GM12878 (cell line): Measurements from ENCODE around the gene FMNL3. TPM values are rescaled to one million over a fixed set of nuclear protein-coding genes. Genes with fewer than 3 reads are reported as not detected.

Source experiments
- ATAC-seq: fragments of 200-7000 bp; cut with Tn5 transposase; 3 replicates; pipeline ENCODE4 v1.9.1; 2020; ENCODE audit warnings: mild to moderate bottlenecking, moderate library complexity
- BruUV-seq: library from RNA; stranded (reverse); fragments of 400-500 nt; replicated peaks from 2 replicates; lab custom pipeline; 2021; lab: Mats Ljungman, UMichigan
- CTCF ChIA-PET: fragments of 300-600 bp; sonication (Branson Sonifier 250); formaldehyde crosslinking; extraction: SDS; loops from one replicate; lab custom pipeline; 2021; ENCODE audit warnings: inconsistent platforms; lab: Yijun Ruan, JAX
- POLR2A ChIA-PET: fragments of 350-600 bp; formaldehyde crosslinking; extraction: SDS; loops from one replicate; lab custom pipeline; 2021; ENCODE audit warnings: inconsistent platforms; lab: Charles Lee
- RAD21 ChIA-PET: fragments of 300-600 bp; sonication (Branson Sonifier 250); formaldehyde crosslinking; loops from one replicate; lab custom pipeline; 2023; ENCODE audit warnings: antibody characterized with exemption; ENCODE audit not compliant: unreplicated experiment; lab: Charles Lee
- SMC1A ChIA-PET: fragments of 300-600 bp; sonication (Branson Sonifier 250); formaldehyde crosslinking; loops from one replicate; lab custom pipeline; 2023; ENCODE audit not compliant: unreplicated experiment, uncharacterized antibody; lab: Charles Lee
- DNase-seq: peaks from one replicate; pipeline ENCODE4 v3.0.0-alpha.2; 2011; ENCODE audit warnings: low read depth, low spot score
- FAIRE-seq: peaks from 3 replicates; lab custom pipeline; 2011; peaks lifted over from hg19 to GRCh38; lab: Jason Lieb, UNC
- H2AFZ ChIP-seq: 2 replicates; pipeline ENCODE4 v1.6.0; 2011; ENCODE audit warnings: low read depth, low read length, control low read depth; ENCODE audit not compliant: control insufficient read depth
- H3K27ac ChIP-seq: 2 replicates; pipeline ENCODE4 v1.5.1; 2011; ENCODE audit warnings: control low read depth; ENCODE audit not compliant: control insufficient read depth, insufficient read depth
- H3K27me3 ChIP-seq, 2 experiments: replicated peaks in 1 of 2; 2 replicates each; pipeline versions ENCODE4 v1.6.0 to v1.6.1; 2011; ENCODE audit warnings: low read length in 1 of 2; ENCODE audit not compliant: control insufficient read depth in 2 of 2, insufficient read depth in 2 of 2
- H3K36me3 ChIP-seq, 2 experiments: 2 replicates each; pipeline ENCODE4 v1.5.1; 2011; ENCODE audit warnings: low read length in 1 of 2; ENCODE audit not compliant: control insufficient read depth in 2 of 2, insufficient read depth in 2 of 2
- H3K4me1 ChIP-seq: 2 replicates; pipeline ENCODE4 v1.6.1; 2011; ENCODE audit warnings: mild to moderate bottlenecking, low read length, moderate library complexity, mixed read lengths; ENCODE audit not compliant: control insufficient read depth, insufficient read depth
- H3K4me2 ChIP-seq: 2 replicates; pipeline ENCODE4 v1.6.0; 2011; ENCODE audit warnings: control low read depth; ENCODE audit not compliant: control insufficient read depth, insufficient read depth
- H3K4me3 ChIP-seq: fragments of 200-600 bp; sonication (generic); 2 replicates; pipeline ENCODE4 v1.5.1; 2016
- H3K79me2 ChIP-seq: 2 replicates; pipeline ENCODE4 v1.6.0; 2011; ENCODE audit warnings: low read length; ENCODE audit not compliant: control insufficient read depth, insufficient read depth
- H3K9ac ChIP-seq: 2 replicates; pipeline ENCODE4 v1.8.0; 2011; ENCODE audit warnings: low read length, control low read depth, mixed read lengths; ENCODE audit not compliant: control insufficient read depth, insufficient read depth
- H3K9me3 ChIP-seq: replicated peaks from 3 replicates; pipeline ENCODE4 v1.5.1; 2011; ENCODE audit warnings: mild to moderate bottlenecking, low read length; ENCODE audit not compliant: control insufficient read depth, insufficient read depth
- H4K20me1 ChIP-seq: 2 replicates; pipeline ENCODE4 v1.6.0; 2011; ENCODE audit not compliant: control insufficient read depth, insufficient read depth
- CEBPB ChIP-seq, 2 experiments: fragments of 150-350 bp in 1 of 2; IDR thresholded peaks; 2 replicates each; pipeline ENCODE4 v1.6.1; 2012 to 2014; ENCODE audit warnings: low read depth in 2 of 2, low read length in 2 of 2, borderline replicate concordance in 1 of 2, inconsistent platforms in 1 of 2
- CTCF ChIP-seq, 3 experiments: IDR thresholded peaks in 2 of 3; conservative IDR thresholded peaks in 1 of 3; 2 replicates each; pipeline ENCODE4 v1.5.1; 2011; ENCODE audit warnings: low read depth in 3 of 3, low read length in 3 of 3, mild to moderate bottlenecking in 3 of 3, control low read depth in 2 of 3, moderate library complexity in 2 of 3, inconsistent platforms in 1 of 3, mixed read lengths in 1 of 3; ENCODE audit not compliant: control insufficient read depth in 2 of 3, insufficient read depth in 1 of 3; ENCODE audit errors: extremely low read depth in 1 of 3
- DPF2 ChIP-seq: fragments of 450-650 bp; IDR thresholded peaks from 2 replicates; pipeline ENCODE4 v1.6.1; 2017; ENCODE audit warnings: mild to moderate bottlenecking
- EED ChIP-seq: sonication (generic); IDR thresholded peaks from 2 replicates; pipeline ENCODE4 v1.6.1; 2016; ENCODE audit warnings: antibody characterized with exemption, low read depth
- HCFC1 ChIP-seq: fragments of 150-350 bp; IDR thresholded peaks from 2 replicates; pipeline ENCODE4 v1.6.1; 2014; ENCODE audit warnings: low read length
- IRF3 ChIP-seq: fragments of 450-650 bp; IDR thresholded peaks from 2 replicates; pipeline ENCODE4 v1.6.1; 2014; ENCODE audit warnings: mild to moderate bottlenecking
- JUNB ChIP-seq: IDR thresholded peaks from 2 replicates; pipeline ENCODE4 v1.6.1; 2016; ENCODE audit warnings: antibody characterized with exemption, mild to moderate bottlenecking
- MEF2B ChIP-seq: fragments of 450-650 bp; IDR thresholded peaks from 2 replicates; pipeline ENCODE4 v1.6.1; 2018; ENCODE audit warnings: mild to moderate bottlenecking, moderate library complexity; ENCODE audit not compliant: partially characterized antibody, poor library complexity, severe bottlenecking
- MTA2 ChIP-seq: fragments of 450-650 bp; IDR thresholded peaks from 2 replicates; pipeline ENCODE4 v1.6.1; 2016; ENCODE audit warnings: low read depth, mild to moderate bottlenecking, moderate library complexity
- NBN ChIP-seq: fragments of 450-650 bp; IDR thresholded peaks from 2 replicates; pipeline ENCODE4 v1.6.1; 2016
- NR2C1 ChIP-seq: fragments of 450-650 bp; IDR thresholded peaks from 2 replicates; pipeline ENCODE4 v1.6.1; 2017; ENCODE audit warnings: antibody characterized with exemption, mild to moderate bottlenecking, moderate library complexity
- NR2F1 ChIP-seq: fragments of 450-650 bp; conservative IDR thresholded peaks from 2 replicates; pipeline ENCODE4 v1.6.1; 2017; ENCODE audit warnings: mild to moderate bottlenecking
- RELA ChIP-seq: fragments of 450-650 bp; IDR thresholded peaks from 2 replicates; pipeline ENCODE4 v1.8.0; 2014; ENCODE audit warnings: borderline replicate concordance; ENCODE audit not compliant: partially characterized antibody
- RELB ChIP-seq: fragments of 450-650 bp; IDR thresholded peaks from 2 replicates; pipeline ENCODE4 v1.6.1; 2017; ENCODE audit warnings: low read depth, mild to moderate bottlenecking, moderate library complexity
- RUNX3 ChIP-seq: IDR thresholded peaks from 2 replicates; pipeline ENCODE4 v1.6.1; 2012; ENCODE audit warnings: low read length, inconsistent platforms
- YY1 ChIP-seq: IDR thresholded peaks from 2 replicates; pipeline ENCODE4 v1.6.1; 2011; ENCODE audit warnings: low read depth, mild to moderate bottlenecking, low read length
- WGBS: methylation state at CpG from one replicate; pipeline ENCODE4 v1.1.6; 2016; ENCODE audit warnings: low lambda C conversion rate; ENCODE audit not compliant: insufficient replicate concordance, insufficient coverage; ENCODE audit errors: missing lambda C conversion rate; 5-methylcytosine and 5-hydroxymethylcytosine counted together
- in situ Hi-C: fragments of 300-500 bp; cut with MboI; formaldehyde crosslinking; loops from 9 replicates; pipeline ENCODE4 v1.14.3; 2018; ENCODE audit warnings: mixed read lengths
- intact Hi-C: fragments of 100-400 bp; cut with micrococcal nuclease; formaldehyde crosslinking; loops from one replicate; pipeline ENCODE4 v1.14.2; 2022; ENCODE audit not compliant: unreplicated experiment
- polyA plus RNA-seq, 11 experiments: library from polyadenylated mRNA; depleted of rRNA in 4 of 11; unstranded in 6 of 11; stranded (reverse) in 5 of 11; fragments of >200 nt; fragmentation: Nextera tagmentation in 4 of 11; fragmentation: Illumina TruSeq in 1 of 11; extraction: Ambion mirVana in 4 of 11; extraction: Trizol in 1 of 11; gene quantifications; 1 replicate in 1 of 11; 2 replicates in 10 of 11; pipeline versions ENCODE4 v1.2.1 to v1.2.3, GENCODE V29; 2011 to 2016; ENCODE audit warnings: inconsistent platforms in 2 of 11, missing spikeins in 2 of 11, low read depth in 1 of 11
- total RNA-seq, 4 experiments: library from RNA; depleted of rRNA in 3 of 4; stranded (reverse); fragments of >200 nt in 3 of 4; fragmentation: Illumina TruSeq in 1 of 4; extraction: Trizol in 1 of 4; gene quantifications; 2 replicates each; pipeline versions ENCODE4 v1.2.1 to v1.2.3, GENCODE V29; 2013 to 2021

FMNL3 gene
- total and polyA plus RNA-seq, 10 of the 15 experiments (the other 5 are each of a cell fraction or from before 2014, with no cell fraction given): 3.0 to 64.9 (median 30.9) TPM

- ChIA-PET RAD21 (interaction anchor here (0.5 to 3.5 kb wide), 4 partner anchors 9 to 90 kb away, joined by 3 to 34 read pairs (median 8); partner anchors contain the start of genes FMNL3 and TMBIM6), POLR2A (interaction anchor here (1.0 to 2.3 kb wide), 3 partner anchors 9 to 93 kb away, joined by 4 to 7 read pairs (median 5); partner anchors contain the start of genes BCDIN3D and TMBIM6), SMC1A (interaction anchor here (0.5 to 3.1 kb wide), 7 partner anchors 10 to 154 kb away, joined by 3 to 20 read pairs (median 5); partner anchors contain the start of gene TMBIM6), CTCF (interaction anchor here (0.9 to 3.7 kb wide), 15 partner anchors 7 to 384 kb away, joined by 3 to 33 read pairs (median 5); partner anchors contain the start of gene TMBIM6)
- peak overlapping the region; percentile 70 for H3K4me2 ChIP-seq
- no peaks in the 10 kb centered on the region for H3K9me3 ChIP-seq
- BruUV-seq: TSS peak; percentile 0
- FAIRE-seq: no peak
- peaks cover 4 to 31% of the 10 kb centered on the region in 2 experiments; a peak in 3 of 4 replicates for H3K36me3 ChIP-seq
- H3K79me2 ChIP-seq: peaks cover 87% of the 10 kb centered on the region
- WGBS: 13% methylated on average over 8 of the region's 8 CpGs
- H3K27ac ChIP-seq: peak overlapping the region; percentile 27
- ATAC-seq: peak; percentile 81
- H3K4me3 ChIP-seq: peak overlapping the region; percentile 48
- intact Hi-C loops (no loop called here), in situ Hi-C loops (no loop called here)
- peaks cover 46% of the 10 kb centered on the region for H3K4me1 ChIP-seq
- H4K20me1 ChIP-seq: peaks cover 5% of the 10 kb centered on the region; the same call in 1 of the 2 replicates
- no peaks in the 10 kb centered on the region for H3K27me3 ChIP-seq
- H3K9ac ChIP-seq: peak overlapping the region; percentile 24; the same call in 1 of the 2 replicates
- DNase-seq: peak; percentile 36
- H2AFZ ChIP-seq: no peak overlapping the region
- peak in 1 of 2 experiments; percentile 82; a peak in 1 of 4 replicates for TF ChIP-seq CEBPB (IDR thresholded peaks at IDR 0.05; ENCODE audit: borderline replicate concordance in 1 of 2, low read depth in 2 of 2, low read length in 2 of 2)
- TF ChIP-seq NBN: peak; percentile 53; the same call in 1 of the 2 replicates
- TF ChIP-seq NR2C1: no peak
- no peak for TF ChIP-seq YY1
- no peak for TF ChIP-seq RELB
- TF ChIP-seq HCFC1: no peak
- peak; percentile 70 for TF ChIP-seq MEF2B
- no peak for TF ChIP-seq DPF2
- 0 out of 2 replicates have a peak, but pooled peaks have one; percentile 4 for TF ChIP-seq JUNB
- TF ChIP-seq IRF3: no peak
- 0 out of 2 replicates have a peak, but pooled peaks have one; percentile 15 for TF ChIP-seq NR2F1
- TF ChIP-seq RELA: no peak
- TF ChIP-seq MTA2: peak; percentile 53; the same call in 1 of the 2 replicates
- TF ChIP-seq EED: 0 out of 2 replicates have a peak, but pooled peaks have one; percentile 7
- peak; percentile 68 for TF ChIP-seq RUNX3
- TF ChIP-seq CTCF (IDR thresholded peaks at IDR 0.05 in 2 of 3, conservative IDR thresholded peaks at IDR 0.05 in 1 of 3; ENCODE audit: control insufficient read depth in 2 of 3, extremely low read depth in 1 of 3, insufficient read depth in 1 of 3, low read depth in 3 of 3, low read length in 3 of 3): peak in 2 of 3 experiments; percentile 6 to 29; a peak in 2 of 6 replicates
Observed at GRCh38 chr12:49750027-49750995, 43.1 kb upstream of the FMNL3 start.
